Caco-2 (cell line): ENCODE data around the gene ARHGAP27. TPM values are rescaled to one million over a fixed set of nuclear protein-coding genes. Genes with fewer than 3 reads are reported as not detected.
A peak's percentile ranks its signal among the peaks of the same experiment; 100 is the strongest.

Source experiments
- BruUV-seq: library from RNA; stranded (reverse); fragments of 400-500 nt; replicated peaks from 2 replicates; lab custom pipeline; 2021; lab: Mats Ljungman, UMichigan
- CTCF ChIA-PET: fragments of 300-600 bp; sonication (Branson Sonifier 250); formaldehyde crosslinking; loops from one replicate; lab custom pipeline; 2022; ENCODE audit warnings: antibody characterized with exemption; lab: Charles Lee
- POLR2A ChIA-PET: fragments of 300-600 bp; sonication (Branson Sonifier 250); formaldehyde crosslinking; loops from one replicate; lab custom pipeline; 2022; ENCODE audit warnings: antibody characterized with exemption; lab: Charles Lee
- DNase-seq, 2 experiments: peaks; one replicate each; pipeline versions ENCODE4 v3.0.0 to v3.0.0-alpha.2; 2020 to 2022
- H3K27me3 ChIP-seq: replicated peaks from 2 replicates; pipeline ENCODE4 v1.6.0; 2011; ENCODE audit warnings: low read length; ENCODE audit not compliant: control insufficient read depth, insufficient read depth
- H3K36me3 ChIP-seq: 2 replicates; pipeline ENCODE4 v1.5.1; 2011; ENCODE audit warnings: low read length; ENCODE audit not compliant: control insufficient read depth, insufficient read depth
- H3K4me1 ChIP-seq: fragments of 250-450 bp; sonication (Bioruptor Pico); 2 replicates; pipeline ENCODE4 v1.5.1; 2020; ENCODE audit warnings: mild to moderate bottlenecking
- H3K4me3 ChIP-seq: 2 replicates; pipeline ENCODE4 v1.5.1; 2011; ENCODE audit warnings: low read depth, mild to moderate bottlenecking, control low read depth, low read length
- H3K9me3 ChIP-seq: fragments of 250-450 bp; sonication (Bioruptor Pico); 2 replicates; pipeline ENCODE4 v1.5.1; 2020; ENCODE audit warnings: mild to moderate bottlenecking, moderate library complexity
- H3K27ac Mint-ChIP-seq: one replicate; pipeline ENCODE4 v1.8.0; 2022; ENCODE audit warnings: mixed read lengths; ENCODE audit not compliant: unreplicated experiment
- H3K27me3 Mint-ChIP-seq: one replicate; pipeline ENCODE4 v1.8.0; 2022; ENCODE audit warnings: mixed read lengths; ENCODE audit not compliant: insufficient read depth, unreplicated experiment
- H3K36me3 Mint-ChIP-seq: one replicate; pipeline ENCODE4 v1.8.0; 2022; ENCODE audit warnings: mild to moderate bottlenecking, mixed read lengths; ENCODE audit not compliant: insufficient read depth, unreplicated experiment
- H3K4me1 Mint-ChIP-seq: one replicate; pipeline ENCODE4 v1.8.0; 2022; ENCODE audit warnings: low read depth, mixed read lengths; ENCODE audit not compliant: unreplicated experiment
- H3K4me3 Mint-ChIP-seq: one replicate; pipeline ENCODE4 v1.8.0; 2022; ENCODE audit warnings: mild to moderate bottlenecking, moderate library complexity, mixed read lengths; ENCODE audit not compliant: unreplicated experiment
- H3K9me3 Mint-ChIP-seq: one replicate; pipeline ENCODE4 v1.8.0; 2022; ENCODE audit warnings: mixed read lengths; ENCODE audit not compliant: unreplicated experiment
- CTCF ChIP-seq, 2 experiments: fragments of 200-600 bp in 1 of 2; IDR thresholded peaks; 1 replicate in 1 of 2; 2 replicates in 1 of 2; pipeline versions ENCODE4 v1.5.1 to v1.8.0; 2011 to 2022; ENCODE audit warnings: antibody characterized with exemption in 1 of 2, control low read depth in 1 of 2, inconsistent platforms in 1 of 2, low read depth in 1 of 2, low read length in 1 of 2, mild to moderate bottlenecking in 1 of 2, moderate library complexity in 1 of 2; ENCODE audit not compliant: insufficient read depth in 1 of 2, severe bottlenecking in 1 of 2, unreplicated experiment in 1 of 2
- intact Hi-C: fragments of 100-400 bp; cut with micrococcal nuclease; formaldehyde crosslinking; loops from one replicate; pipeline ENCODE4 v1.10.0; 2022; ENCODE audit not compliant: unreplicated experiment
- total RNA-seq: library from RNA; stranded (reverse); gene quantifications from 2 replicates; pipeline ENCODE4 v1.2.3, GENCODE V29; 2022

Gene ARHGAP27
- total RNA-seq, 1 experiment from 2014 or later = 35.9 TPM

GRCh38 chr17:45430006-45430737 lies 2.5 kb downstream of the ARHGAP27 start:
- H3K4me1 ChIP-seq = 0 out of 2 replicates have a peak, but pooled peaks cover 7% of the 10 kb centered on the region
- BruUV-seq = TSS peak; percentile 34
- POLR2A ChIA-PET = interaction anchor here (0.9 kb wide), 1 partner anchor 61 kb away, joined by 8 read pairs; no protein-coding TSS in a partner anchor

GRCh38 chr17:45429339-45430005 lies 3.2 kb downstream of the ARHGAP27 start:
- Histone ChIP-seq H3K4me3 (no peak overlapping the region), H3K9me3 (no peaks in the 10 kb centered on the region), H3K27me3 (no peaks in the 10 kb centered on the region), H3K36me3 (no peaks in the 10 kb centered on the region), H3K4me1 (0 out of 2 replicates have a peak, but pooled peaks cover 7% of the 10 kb centered on the region)
- DNase-seq = no peak
- H3K4me3 Mint-ChIP-seq = peak overlapping the region; percentile 31
- H3K27ac Mint-ChIP-seq = no peak overlapping the region
- ChIA-PET POLR2A (no interaction called here), CTCF (interaction anchor here (1.1 to 1.8 kb wide), 3 partner anchors 182 to 211 kb away, joined by 3 to 5 read pairs (median 4); no protein-coding TSS in a partner anchor)
- no peak for TF ChIP-seq CTCF (IDR thresholded peaks at IDR 0.05; ENCODE audit: insufficient read depth in 1 of 2, low read depth in 1 of 2, low read length in 1 of 2, severe bottlenecking in 1 of 2, unreplicated experiment in 1 of 2)
- no TSS peak for BruUV-seq
- peaks cover 4% of the 10 kb centered on the region for H3K36me3 Mint-ChIP-seq
- H3K9me3 Mint-ChIP-seq = no peaks in the 10 kb centered on the region
- H3K27me3 Mint-ChIP-seq = no peaks in the 10 kb centered on the region
- intact Hi-C loops = loop anchor here (5.0 kb wide), 1 partner anchor 197 kb away; no protein-coding TSS in a partner anchor
- H3K4me1 Mint-ChIP-seq = peaks cover 10% of the 10 kb centered on the region

More at GRCh38 chr17:45430006-45430737, 2.5 kb downstream of the ARHGAP27 start:
- peaks cover 4% of the 10 kb centered on the region for H3K36me3 Mint-ChIP-seq
- no peaks in the 10 kb centered on the region for H3K9me3 ChIP-seq
- peaks cover 9% of the 10 kb centered on the region for H3K4me1 Mint-ChIP-seq
- H3K36me3 ChIP-seq = no peaks in the 10 kb centered on the region
- TF ChIP-seq CTCF (IDR thresholded peaks at IDR 0.05; ENCODE audit: insufficient read depth in 1 of 2, low read depth in 1 of 2, low read length in 1 of 2, severe bottlenecking in 1 of 2, unreplicated experiment in 1 of 2) = no peak
- intact Hi-C loops = no loop called here
- no peaks in the 10 kb centered on the region for H3K27me3 Mint-ChIP-seq
- no peak for DNase-seq
- peak overlapping the region; percentile 97 for H3K4me3 Mint-ChIP-seq
- no peaks in the 10 kb centered on the region for H3K27me3 ChIP-seq
- no peaks in the 10 kb centered on the region for H3K9me3 Mint-ChIP-seq
- peak overlapping the region; percentile 88 for H3K27ac Mint-ChIP-seq
- CTCF ChIA-PET = interaction anchor here (1.1 kb wide), 1 partner anchor 21 kb away, joined by 3 read pairs; no protein-coding TSS in a partner anchor
- peak overlapping the region; percentile 69 for H3K4me3 ChIP-seq

- intact Hi-C loops = loop anchor here (5.0 kb wide), 1 partner anchor 197 kb away; no protein-coding TSS in a partner anchor
- Mint-ChIP-seq H3K36me3 (peaks cover 4% of the 10 kb centered on the region), H3K27ac (no peak overlapping the region), H3K4me3 (peak overlapping the region; percentile 31), H3K4me1 (peaks cover 16% of the 10 kb centered on the region), H3K9me3 (no peaks in the 10 kb centered on the region), H3K27me3 (no peaks in the 10 kb centered on the region)
- no peaks in the 10 kb centered on the region for H3K36me3 ChIP-seq
- no peaks in the 10 kb centered on the region for H3K27me3 ChIP-seq
- H3K9me3 ChIP-seq = no peaks in the 10 kb centered on the region
- no peak overlapping the region for H3K4me3 ChIP-seq
- no peak for DNase-seq
- no peak for TF ChIP-seq CTCF (IDR thresholded peaks at IDR 0.05; ENCODE audit: insufficient read depth in 1 of 2, low read depth in 1 of 2, low read length in 1 of 2, severe bottlenecking in 1 of 2, unreplicated experiment in 1 of 2)
- CTCF ChIA-PET = interaction anchor here (0.6 to 1.8 kb wide), 6 partner anchors 13 to 534 kb away, joined by 3 to 6 read pairs (median 4); no protein-coding TSS in a partner anchor
- POLR2A ChIA-PET = no interaction called here
- H3K4me1 ChIP-seq = 0 out of 2 replicates have a peak, but pooled peaks cover 7% of the 10 kb centered on the region
- BruUV-seq = no TSS peak
These were observed 3.7 kb downstream of the ARHGAP27 start for GRCh38 chr17:45428931-45429338.
